Gastroesophageal sphincter (tissue), 3 donors: ENCODE results near the gene BPIFA1.

Experiments
- CTCF ChIP-seq, 4 experiments: fragments of 200-600 bp in 2 of 4; fragments of 450-650 bp in 2 of 4; sonication (generic) in 1 of 4; IDR thresholded peaks; one replicate each; pipeline ENCODE4 v1.5.1; 2017 to 2019; ENCODE audit warnings: antibody characterized with exemption in 4 of 4, mild to moderate bottlenecking in 2 of 4, moderate library complexity in 2 of 4
- POLR2A ChIP-seq, 2 donors: fragments of 450-650 bp; IDR thresholded peaks; one replicate each; pipeline ENCODE4 v1.6.1; 2017; ENCODE audit warnings: antibody characterized with exemption in 2 of 2, mild to moderate bottlenecking in 2 of 2, moderate library complexity in 1 of 2

GRCh38 chr20:33257237-33257636 is 21.4 kb downstream of the BPIFA1 start:
- TF ChIP-seq POLR2A (IDR thresholded peaks at IDR 0.05) (no peak), CTCF (IDR thresholded peaks at IDR 0.05) (no peak)
